HL-60 (cell line): ENCODE data around the gene LRP1B.

ENCODE experiments used
- DNase-seq, 2 experiments: peaks; one replicate each; pipeline ENCODE4 v3.0.0-alpha.2; 2010 to 2020; ENCODE audit warnings: low read depth in 1 of 2, low spot score in 1 of 2
- H3K27ac ChIP-seq: fragments of 250-450 bp; sonication (Bioruptor Pico); replicated peaks from 2 replicates; pipeline ENCODE4 v1.5.1; 2020; ENCODE audit warnings: mild to moderate bottlenecking, moderate library complexity
- H3K27me3 ChIP-seq: fragments of 250-450 bp; sonication (Bioruptor Pico); 2 replicates; pipeline ENCODE4 v1.5.1; 2021; ENCODE audit warnings: mild to moderate bottlenecking, moderate library complexity; ENCODE audit not compliant: insufficient read depth, poor library complexity, severe bottlenecking
- H3K4me3 ChIP-seq: replicated peaks from 2 replicates; pipeline ENCODE4 v1.5.1; 2011; ENCODE audit warnings: mild to moderate bottlenecking, control low read depth, low read length; ENCODE audit not compliant: insufficient read depth
- GABPA ChIP-seq: IDR thresholded peaks from 2 replicates; pipeline ENCODE4 v1.6.1; 2012; ENCODE audit warnings: low read depth
- POLR2AphosphoS5 ChIP-seq: IDR thresholded peaks from 2 replicates; pipeline ENCODE4 v1.6.1; 2012; ENCODE audit warnings: low read depth
- REST ChIP-seq: IDR thresholded peaks from 2 replicates; pipeline ENCODE4 v1.6.1; 2012; ENCODE audit warnings: low read depth; ENCODE audit not compliant: insufficient replicate concordance
- SPI1 ChIP-seq: IDR thresholded peaks from 2 replicates; pipeline ENCODE4 v1.6.1; 2012; ENCODE audit warnings: low read depth, mild to moderate bottlenecking, borderline replicate concordance
- TF ChIP-seq, protein P1 (sequence below): IDR thresholded peaks from one replicate; pipeline ENCODE4 v1.5.1; 2011; ENCODE audit warnings: low read length, control low read depth, inconsistent platforms; ENCODE audit not compliant: insufficient read depth

Gene LRP1B

GRCh38 chr2:141411419-141411818 is 719.4 kb downstream of the LRP1B start:
- no peak for DNase-seq
- Histone ChIP-seq H3K4me3 (no peak overlapping the region), H3K27ac (no peak overlapping the region), H3K27me3 (no peaks in the 10 kb centered on the region)
- TF ChIP-seq, protein P1, sequence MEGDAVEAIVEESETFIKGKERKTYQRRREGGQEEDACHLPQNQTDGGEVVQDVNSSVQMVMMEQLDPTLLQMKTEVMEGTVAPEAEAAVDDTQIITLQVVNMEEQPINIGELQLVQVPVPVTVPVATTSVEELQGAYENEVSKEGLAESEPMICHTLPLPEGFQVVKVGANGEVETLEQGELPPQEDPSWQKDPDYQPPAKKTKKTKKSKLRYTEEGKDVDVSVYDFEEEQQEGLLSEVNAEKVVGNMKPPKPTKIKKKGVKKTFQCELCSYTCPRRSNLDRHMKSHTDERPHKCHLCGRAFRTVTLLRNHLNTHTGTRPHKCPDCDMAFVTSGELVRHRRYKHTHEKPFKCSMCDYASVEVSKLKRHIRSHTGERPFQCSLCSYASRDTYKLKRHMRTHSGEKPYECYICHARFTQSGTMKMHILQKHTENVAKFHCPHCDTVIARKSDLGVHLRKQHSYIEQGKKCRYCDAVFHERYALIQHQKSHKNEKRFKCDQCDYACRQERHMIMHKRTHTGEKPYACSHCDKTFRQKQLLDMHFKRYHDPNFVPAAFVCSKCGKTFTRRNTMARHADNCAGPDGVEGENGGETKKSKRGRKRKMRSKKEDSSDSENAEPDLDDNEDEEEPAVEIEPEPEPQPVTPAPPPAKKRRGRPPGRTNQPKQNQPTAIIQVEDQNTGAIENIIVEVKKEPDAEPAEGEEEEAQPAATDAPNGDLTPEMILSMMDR, result no peak
- TF ChIP-seq GABPA (no peak), POLR2AphosphoS5 (no peak), SPI1 (no peak), REST (no peak)

- H3K4me3 ChIP-seq, result no peak overlapping the region
- no peak for TF ChIP-seq GABPA
- TF ChIP-seq, protein P1, result peak; percentile 23
- H3K27me3 ChIP-seq, result no peaks in the 10 kb centered on the region
- no peak for DNase-seq
- H3K27ac ChIP-seq, result no peak overlapping the region
Observed at GRCh38 chr2:141399270-141399669, 731.5 kb downstream of the LRP1B start.

DNA sequence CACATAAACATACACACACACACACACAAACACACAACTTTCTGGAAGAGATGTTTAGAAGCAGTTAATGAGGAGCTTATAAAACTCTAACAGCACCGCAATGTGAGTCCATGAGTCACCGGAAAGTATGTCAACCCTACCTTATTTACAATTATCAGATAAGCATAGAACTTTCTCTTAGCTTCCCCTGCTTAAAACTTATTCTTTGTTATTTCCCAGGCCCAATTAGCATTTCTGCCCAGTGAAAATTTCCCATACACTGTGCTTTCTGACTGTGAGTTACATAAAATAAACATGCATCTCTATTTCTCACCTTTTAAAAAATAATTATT is 737.6 kb downstream of the LRP1B start:
- no peak for DNase-seq
- Histone ChIP-seq H3K27ac (no peak overlapping the region), H3K4me3 (no peak overlapping the region), H3K27me3 (no peaks in the 10 kb centered on the region)
- no peak for TF ChIP-seq SPI1

GRCh38 chr2:141392517-141393213 is 738.2 kb downstream of the LRP1B start:
- no peak overlapping the region for H3K27ac ChIP-seq
- DNase-seq, result no peak
- TF ChIP-seq SPI1 (no peak), GABPA (no peak), POLR2AphosphoS5 (no peak), REST (no peak)
- TF ChIP-seq, protein P1, result no peak
- H3K27me3 ChIP-seq, result no peaks in the 10 kb centered on the region
- H3K4me3 ChIP-seq, result no peak overlapping the region
